Panc1 (cell line): Measurements from ENCODE around the gene KCNN3. TPM values are rescaled to one million over a fixed set of nuclear protein-coding genes. Genes with fewer than 3 reads are reported as not detected.

Experiments used
- ATAC-seq: fragments of 200-7000 bp; cut with Tn5 transposase; 2 replicates; pipeline ENCODE4 v1.9.1; 2020; ENCODE audit warnings: mild to moderate bottlenecking, moderate library complexity
- BruUV-seq: library from RNA; stranded (reverse); fragments of 400-500 nt; replicated peaks from 2 replicates; lab custom pipeline; 2021; lab: Mats Ljungman, UMichigan
- CTCF ChIA-PET: fragments of 300-600 bp; sonication (Branson Sonifier 250); formaldehyde crosslinking; loops from one replicate; lab custom pipeline; 2022; ENCODE audit warnings: antibody characterized with exemption; lab: Charles Lee
- POLR2A ChIA-PET: fragments of 300-600 bp; sonication (Branson Sonifier 250); formaldehyde crosslinking; loops from one replicate; lab custom pipeline; 2022; ENCODE audit warnings: antibody characterized with exemption; lab: Charles Lee
- DNase-seq: peaks from one replicate; pipeline ENCODE4 v3.0.0-alpha.2; 2010; ENCODE audit warnings: low read depth, low spot score
- H3K27ac ChIP-seq: 2 replicates; pipeline ENCODE4 v1.5.1; 2011; ENCODE audit warnings: mild to moderate bottlenecking, low read length, inconsistent platforms
- H3K27me3 ChIP-seq: fragments of 200-500 bp; sonication (Bioruptor generic); 2 replicates; pipeline ENCODE4 v1.6.0; 2014; ENCODE audit warnings: low read length, inconsistent platforms; ENCODE audit not compliant: control insufficient read depth, insufficient read depth
- H3K36me3 ChIP-seq: fragments of 200-500 bp; sonication (Bioruptor generic); 2 replicates; pipeline ENCODE4 v1.5.1; 2014; ENCODE audit warnings: inconsistent platforms, mild to moderate bottlenecking, low read length, moderate library complexity; ENCODE audit not compliant: control insufficient read depth, insufficient read depth
- H3K4me1 ChIP-seq: 2 replicates; pipeline ENCODE4 v1.5.1; 2011; ENCODE audit warnings: inconsistent platforms, mild to moderate bottlenecking, low read length, moderate library complexity; ENCODE audit not compliant: control insufficient read depth, insufficient read depth
- H3K4me3 ChIP-seq, 2 experiments: 2 replicates each; pipeline ENCODE4 v1.5.1; 2011 to 2012; ENCODE audit warnings: low read depth in 2 of 2, low read length in 2 of 2, mild to moderate bottlenecking in 2 of 2, inconsistent platforms in 1 of 2, moderate library complexity in 1 of 2
- H3K9me3 ChIP-seq: fragments of 200-500 bp; sonication (Bioruptor generic); 2 replicates; pipeline ENCODE4 v1.5.1; 2014; ENCODE audit warnings: low read depth, mild to moderate bottlenecking, inconsistent platforms, low read length, moderate library complexity; ENCODE audit not compliant: control insufficient read depth, insufficient read depth
- POLR2AphosphoS5 ChIP-seq: IDR thresholded peaks from 2 replicates; pipeline ENCODE4 v1.6.1; 2012; ENCODE audit warnings: mild to moderate bottlenecking, low read depth, low read length, moderate library complexity
- REST ChIP-seq, 2 experiments: IDR thresholded peaks; 2 replicates each; pipeline ENCODE4 v1.6.1; 2011 to 2012; ENCODE audit warnings: low read depth in 2 of 2, control low read depth in 1 of 2, low read length in 1 of 2, mild to moderate bottlenecking in 1 of 2, moderate library complexity in 1 of 2; ENCODE audit not compliant: insufficient read depth in 1 of 2
- SIN3A ChIP-seq: IDR thresholded peaks from 2 replicates; pipeline ENCODE4 v1.6.1; 2012; ENCODE audit warnings: low read depth, mild to moderate bottlenecking, low read length, moderate library complexity, borderline replicate concordance; ENCODE audit not compliant: insufficient read depth
- TCF7L2 ChIP-seq: IDR thresholded peaks from 2 replicates; pipeline ENCODE4 v1.6.1; 2011; ENCODE audit warnings: mild to moderate bottlenecking, low read depth, low read length, inconsistent platforms
- in situ Hi-C: cut with HindIII; loops from 2 replicates; pipeline ENCODE4 v1.10.0; 2016; ENCODE audit warnings: low sequenced_read_pairs, low pct_unique_long_range_greater_than_20kb
- intact Hi-C: fragments of 100-400 bp; cut with micrococcal nuclease; formaldehyde crosslinking; loops from one replicate; pipeline ENCODE4 v1.10.0; 2022; ENCODE audit not compliant: unreplicated experiment
- total RNA-seq: library from RNA; stranded (reverse); gene quantifications from one replicate; pipeline ENCODE4 v1.2.1, GENCODE V29; 2021; ENCODE audit not compliant: unreplicated experiment
- TF ChIP-seq, protein P1 (sequence below): fragments of 450-650 bp; IDR thresholded peaks from 2 replicates; pipeline ENCODE4 v1.5.1; 2017; ENCODE audit warnings: mild to moderate bottlenecking

The KCNN3 gene
- total RNA-seq, 1 experiment from 2014 or later = 0.05 TPM

- Histone ChIP-seq H3K9me3 (no peaks in the 10 kb centered on the region), H3K27me3 (peaks cover 26% of the 10 kb centered on the region), H3K4me1 (no peaks in the 10 kb centered on the region), H3K36me3 (no peaks in the 10 kb centered on the region), H3K4me3 (no peak overlapping the region), H3K27ac (no peak overlapping the region)
- TF ChIP-seq SIN3A (no peak), TCF7L2 (no peak), POLR2AphosphoS5 (no peak), REST (IDR thresholded peaks at IDR 0.05; ENCODE audit: insufficient read depth in 1 of 2, low read depth in 2 of 2, low read length in 1 of 2) (no peak)
- TF ChIP-seq, protein P1, sequence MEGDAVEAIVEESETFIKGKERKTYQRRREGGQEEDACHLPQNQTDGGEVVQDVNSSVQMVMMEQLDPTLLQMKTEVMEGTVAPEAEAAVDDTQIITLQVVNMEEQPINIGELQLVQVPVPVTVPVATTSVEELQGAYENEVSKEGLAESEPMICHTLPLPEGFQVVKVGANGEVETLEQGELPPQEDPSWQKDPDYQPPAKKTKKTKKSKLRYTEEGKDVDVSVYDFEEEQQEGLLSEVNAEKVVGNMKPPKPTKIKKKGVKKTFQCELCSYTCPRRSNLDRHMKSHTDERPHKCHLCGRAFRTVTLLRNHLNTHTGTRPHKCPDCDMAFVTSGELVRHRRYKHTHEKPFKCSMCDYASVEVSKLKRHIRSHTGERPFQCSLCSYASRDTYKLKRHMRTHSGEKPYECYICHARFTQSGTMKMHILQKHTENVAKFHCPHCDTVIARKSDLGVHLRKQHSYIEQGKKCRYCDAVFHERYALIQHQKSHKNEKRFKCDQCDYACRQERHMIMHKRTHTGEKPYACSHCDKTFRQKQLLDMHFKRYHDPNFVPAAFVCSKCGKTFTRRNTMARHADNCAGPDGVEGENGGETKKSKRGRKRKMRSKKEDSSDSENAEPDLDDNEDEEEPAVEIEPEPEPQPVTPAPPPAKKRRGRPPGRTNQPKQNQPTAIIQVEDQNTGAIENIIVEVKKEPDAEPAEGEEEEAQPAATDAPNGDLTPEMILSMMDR = no peak
- DNase-seq (no peak), ATAC-seq (no peak)
- ChIA-PET CTCF (no interaction called here), POLR2A (no interaction called here)
- no TSS peak for BruUV-seq
- intact Hi-C loops = loop anchor here (5.0 kb wide), 1 partner anchor 110 kb away; no protein-coding TSS in a partner anchor
- in situ Hi-C loops = no loop called here
Observed at GRCh38 chr1:154767315-154768240, 102.5 kb downstream of the KCNN3 start.

- peaks cover 37% of the 10 kb centered on the region for H3K27me3 ChIP-seq
- H3K4me3 ChIP-seq = no peak overlapping the region
- intact Hi-C loops = loop anchor here (5.0 kb wide), 1 partner anchor 111 kb away; no protein-coding TSS in a partner anchor
- DNase-seq = no peak
- in situ Hi-C loops = no loop called here
- ChIA-PET POLR2A (no interaction called here), CTCF (interaction anchor here (0.5 kb wide), 1 partner anchor 71 kb away, joined by 3 read pairs; no protein-coding TSS in a partner anchor)
- H3K36me3 ChIP-seq = no peaks in the 10 kb centered on the region
- H3K4me1 ChIP-seq = no peaks in the 10 kb centered on the region
- no peak for TF ChIP-seq POLR2AphosphoS5
- TF ChIP-seq, protein P1 = peak; percentile 74
- no peaks in the 10 kb centered on the region for H3K9me3 ChIP-seq
- no TSS peak for BruUV-seq
- ATAC-seq = peak; percentile 92
- H3K27ac ChIP-seq = no peak overlapping the region
Observed at GRCh38 chr1:154765970-154766369, 104.1 kb downstream of the KCNN3 start.
